Activated T-cell treated with anti-CD3 and anti-CD28 coated beads, Interleukin-2, amount 50 U/mL, for 1 hour (primary cell): ENCODE results near the gene CDR2L.
"Not testable (repeated sequence)": the region's sequence is repeated elsewhere in the genome, so short reads cannot be mapped to it uniquely, and the experiment has no call there.

Experiments used
- DNase-seq: peaks from one replicate; pipeline ENCODE4 v3.0.0-alpha.2; 2020

CDR2L gene

DNA sequence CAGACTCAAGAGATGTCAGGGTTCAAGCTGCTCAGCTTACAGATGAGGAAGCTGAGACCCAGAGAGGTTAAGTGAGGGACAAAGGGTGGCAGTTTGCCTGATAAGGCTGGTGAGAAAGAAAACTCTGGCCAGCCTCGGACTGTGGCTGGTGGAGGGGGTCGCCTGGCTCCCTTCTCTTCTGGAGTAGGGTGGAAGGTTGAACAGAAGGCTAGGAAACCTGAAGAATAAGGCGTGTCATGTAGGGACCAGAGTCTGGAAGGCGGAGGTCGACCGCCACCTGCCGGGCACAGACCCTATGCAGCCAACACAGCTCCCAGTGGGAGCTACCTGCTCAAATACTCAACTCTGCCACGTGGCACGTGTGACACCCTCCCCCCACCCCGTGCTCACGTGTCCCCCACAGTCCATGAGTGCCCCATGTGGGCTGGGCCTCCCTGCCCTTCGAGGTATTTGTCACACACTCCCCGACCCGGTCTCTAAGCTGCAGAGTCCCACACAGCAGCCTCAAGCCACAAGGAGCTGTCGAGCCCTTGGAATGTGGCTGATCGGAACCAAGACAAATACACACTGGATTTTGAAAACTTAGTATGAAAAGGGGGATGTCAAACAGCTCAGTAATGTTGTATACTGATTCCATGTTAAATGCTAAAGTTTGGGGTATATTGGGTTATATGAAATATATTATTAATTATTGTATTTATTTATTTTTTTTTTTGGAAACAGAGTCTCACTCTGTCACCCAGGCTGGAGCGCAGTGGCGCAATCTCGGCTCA, 26.7 kb upstream of the CDR2L start:
- DNase-seq = peak; percentile 52

DNA sequence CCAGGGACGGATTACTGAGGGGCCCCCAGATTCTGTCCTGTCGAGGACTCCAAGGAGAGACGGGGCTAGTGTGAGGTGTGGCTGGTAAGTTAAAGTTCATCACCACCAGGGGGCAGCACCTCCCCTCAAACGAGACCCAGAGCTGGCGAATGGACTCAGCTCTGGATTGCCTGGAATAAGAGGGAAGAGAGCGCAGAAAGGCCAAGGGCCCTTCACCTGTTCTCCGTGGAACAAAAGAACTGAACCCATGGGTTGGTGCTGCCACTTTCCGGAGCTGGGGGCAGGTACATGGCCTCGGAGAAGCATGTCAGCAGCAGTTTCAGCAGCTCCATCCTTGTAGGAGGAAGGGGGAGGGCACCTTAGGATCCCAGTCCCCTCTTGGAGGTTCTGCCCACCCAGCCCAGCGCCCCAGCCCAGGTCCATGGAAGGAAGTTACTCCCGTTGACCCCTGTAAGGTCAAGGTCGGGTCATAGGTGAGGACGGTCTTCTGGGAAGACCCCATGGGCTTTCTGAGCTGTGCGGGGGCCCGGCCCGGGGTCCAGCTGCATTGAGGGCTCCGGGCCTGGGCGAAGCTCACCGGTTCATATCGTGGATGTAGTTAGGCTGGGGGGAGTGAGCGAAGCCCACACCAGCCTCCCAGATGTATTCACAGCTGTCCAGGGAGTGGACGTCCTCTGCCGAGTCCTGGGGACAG, 25.6 kb upstream of the CDR2L start:
- DNase-seq = peak; percentile 83

DNA sequence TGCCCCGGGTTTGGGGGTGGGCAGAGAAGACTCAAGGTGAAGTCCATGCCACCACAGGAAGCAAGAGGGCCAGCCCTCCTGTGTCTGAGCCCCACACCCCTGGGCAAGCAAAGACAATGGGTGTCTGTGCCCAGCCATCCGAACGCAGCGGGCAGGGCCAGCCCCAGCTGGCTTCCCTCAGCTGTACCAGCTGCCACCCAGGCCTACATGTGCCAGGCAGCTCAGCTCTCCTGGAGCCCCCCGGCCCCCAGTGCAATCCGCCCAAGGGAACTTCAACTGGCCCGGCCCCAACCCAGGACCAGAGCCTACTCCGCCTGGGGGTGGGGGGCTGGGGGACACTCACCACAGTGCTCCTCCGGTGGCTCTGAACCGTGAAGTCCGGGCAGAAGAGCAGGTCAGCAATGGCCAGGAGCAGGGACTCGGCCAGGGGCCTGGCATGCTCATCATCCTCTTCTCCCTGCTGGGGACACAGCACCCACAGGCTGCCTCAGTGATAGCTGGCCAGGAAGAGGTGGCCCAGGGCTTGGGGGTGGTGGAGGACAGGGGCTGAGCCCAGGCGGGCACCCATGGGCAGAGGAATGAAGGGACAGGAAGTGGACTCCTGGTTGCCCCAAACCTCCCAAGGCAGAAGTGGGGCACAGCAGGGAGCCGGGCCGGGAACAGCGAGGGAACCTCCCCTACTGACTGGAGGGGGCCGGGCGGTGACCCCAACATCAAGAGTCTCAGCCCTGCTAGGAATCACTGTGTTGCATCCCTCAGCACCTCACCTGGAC, 24.6 kb upstream of the CDR2L start:
- DNase-seq = no peak

DNA sequence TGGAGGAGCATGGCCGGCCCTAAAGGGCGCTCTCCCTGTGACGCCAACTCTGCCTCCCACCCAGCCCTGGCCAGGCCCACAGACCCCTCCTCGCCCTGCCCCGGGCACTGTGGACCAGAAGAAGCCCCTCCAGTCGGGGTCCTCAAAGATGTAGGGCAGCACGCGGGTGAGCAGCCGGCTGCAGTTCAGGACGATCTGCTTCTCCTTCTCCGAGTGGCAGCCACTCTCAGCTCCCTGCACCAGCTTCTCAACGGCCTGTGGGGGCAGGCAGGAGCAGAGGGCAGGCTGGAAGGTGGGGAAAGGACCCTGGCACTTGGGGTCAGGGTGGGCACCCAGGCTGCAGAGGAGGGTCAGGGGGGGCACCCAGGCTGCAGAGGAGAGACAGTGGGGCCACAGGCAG, 23.8 kb upstream of the CDR2L start:
- DNase-seq = no peak

DNA sequence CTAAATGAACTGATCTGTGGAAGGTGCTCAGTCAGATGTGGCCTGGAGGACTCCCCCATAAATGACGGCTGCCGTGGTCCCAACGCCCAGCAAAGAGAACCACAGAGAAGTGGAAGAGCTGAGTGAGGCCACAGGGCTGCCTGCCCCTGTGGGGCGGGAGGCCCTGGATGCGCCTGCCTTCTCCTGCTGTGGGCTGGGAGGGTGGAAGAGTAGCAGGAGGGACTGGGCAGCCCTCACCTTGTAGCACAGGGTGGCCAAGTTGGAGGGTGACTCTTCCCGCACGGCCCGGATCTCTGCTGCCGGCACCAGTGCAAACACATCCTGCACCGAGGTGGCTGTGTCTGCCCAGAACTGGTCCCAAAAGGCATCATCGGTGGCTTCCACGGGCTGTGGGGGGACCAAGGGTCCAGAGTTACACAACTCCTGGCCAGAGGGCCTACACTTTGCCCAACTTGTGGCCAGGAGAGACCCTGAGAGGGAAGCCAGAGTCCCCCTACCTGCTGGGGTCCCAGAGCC, 23.1 kb upstream of the CDR2L start:
- no peak for DNase-seq

DNA sequence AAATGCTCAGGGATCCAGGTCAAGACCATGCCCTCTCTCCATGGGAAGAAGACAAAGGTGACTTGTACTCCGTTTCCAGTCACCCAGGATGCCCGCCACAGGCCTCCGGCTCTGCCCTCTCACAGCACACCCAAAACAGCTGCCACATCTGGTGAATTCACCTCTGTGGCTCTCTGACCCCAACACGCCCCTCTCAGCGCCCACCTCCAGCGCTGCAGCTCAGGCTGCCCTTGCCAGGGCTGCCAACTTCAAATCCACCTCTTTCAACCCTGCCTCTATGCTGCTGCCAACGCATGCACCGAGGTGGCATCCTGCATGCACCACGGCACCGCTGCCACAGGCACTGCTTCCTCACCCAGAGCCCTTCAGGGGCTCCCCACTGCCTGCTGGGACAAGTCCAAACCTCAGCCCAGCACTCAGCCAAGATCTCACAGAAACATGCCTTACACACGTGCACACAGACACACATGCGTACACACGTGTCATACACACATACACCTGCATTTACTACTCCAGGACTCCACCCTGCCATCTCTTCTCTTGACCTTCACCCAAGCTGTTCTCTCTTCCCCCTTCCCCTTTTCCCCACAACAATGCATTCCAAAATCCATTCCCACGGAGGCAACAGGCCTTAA, 22.3 kb upstream of the CDR2L start:
- no peak for DNase-seq

DNA sequence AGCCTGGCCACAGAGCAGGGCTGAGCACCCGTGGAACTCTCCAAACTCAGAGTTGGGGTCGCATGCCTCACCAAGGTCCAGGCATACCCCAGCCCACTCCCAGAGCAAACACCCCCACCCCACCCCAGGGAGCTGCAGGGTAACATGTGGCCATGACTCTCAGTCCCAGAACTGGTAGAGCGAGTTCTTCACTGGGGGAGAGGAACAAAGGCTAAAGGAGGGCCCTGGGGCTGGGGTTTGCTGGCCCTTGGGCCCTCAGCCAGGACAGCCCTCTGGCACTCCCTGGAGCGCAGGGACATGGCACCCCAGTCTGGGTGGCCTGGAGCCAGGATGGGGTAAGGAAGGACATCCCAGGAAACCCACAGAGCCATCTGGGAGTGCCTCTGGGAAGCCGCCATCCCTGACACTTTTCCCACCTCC, 19.1 kb upstream of the CDR2L start:
- no peak for DNase-seq

DNA sequence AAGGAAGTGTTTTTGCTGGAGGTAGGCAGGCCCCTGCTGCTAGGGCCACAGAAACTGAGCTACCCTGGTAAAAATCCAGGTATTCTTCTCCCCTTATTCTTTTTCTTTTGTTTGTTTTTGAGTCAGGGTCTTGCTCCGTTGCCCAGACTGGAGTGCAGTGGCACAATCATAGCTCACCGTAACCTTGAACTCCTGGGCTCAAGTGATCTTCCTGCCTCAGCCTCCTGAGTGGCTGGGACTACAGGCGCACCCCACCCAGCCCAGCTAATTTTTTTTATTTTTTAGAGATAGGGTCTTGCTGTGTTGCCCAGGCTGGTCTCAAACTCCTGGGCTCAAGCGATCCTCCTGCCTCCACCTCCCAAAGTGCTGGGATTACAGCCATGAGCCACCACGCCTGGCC, 17.9 kb upstream of the CDR2L start:
- DNase-seq = not testable (repeated sequence)

DNA sequence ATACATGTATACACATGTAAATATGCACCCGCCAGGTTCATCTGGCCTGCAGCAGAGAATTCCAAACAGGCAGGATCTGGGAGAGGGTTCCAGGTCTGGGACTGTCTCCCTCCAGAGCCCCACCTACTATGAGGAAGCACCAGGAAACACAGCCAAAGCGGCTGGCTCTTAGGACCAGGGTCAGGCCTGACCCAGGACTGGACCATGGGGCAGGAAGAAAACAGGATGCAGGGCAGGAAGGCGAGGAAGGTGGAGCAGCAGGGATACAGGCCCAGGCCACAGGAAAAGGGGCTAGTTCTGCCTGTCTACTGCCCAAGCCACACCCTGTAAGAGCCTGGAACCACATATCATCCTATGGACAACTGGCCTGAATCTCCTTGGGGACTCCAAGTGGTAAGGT, 17.0 kb upstream of the CDR2L start:
- DNase-seq = no peak

DNA sequence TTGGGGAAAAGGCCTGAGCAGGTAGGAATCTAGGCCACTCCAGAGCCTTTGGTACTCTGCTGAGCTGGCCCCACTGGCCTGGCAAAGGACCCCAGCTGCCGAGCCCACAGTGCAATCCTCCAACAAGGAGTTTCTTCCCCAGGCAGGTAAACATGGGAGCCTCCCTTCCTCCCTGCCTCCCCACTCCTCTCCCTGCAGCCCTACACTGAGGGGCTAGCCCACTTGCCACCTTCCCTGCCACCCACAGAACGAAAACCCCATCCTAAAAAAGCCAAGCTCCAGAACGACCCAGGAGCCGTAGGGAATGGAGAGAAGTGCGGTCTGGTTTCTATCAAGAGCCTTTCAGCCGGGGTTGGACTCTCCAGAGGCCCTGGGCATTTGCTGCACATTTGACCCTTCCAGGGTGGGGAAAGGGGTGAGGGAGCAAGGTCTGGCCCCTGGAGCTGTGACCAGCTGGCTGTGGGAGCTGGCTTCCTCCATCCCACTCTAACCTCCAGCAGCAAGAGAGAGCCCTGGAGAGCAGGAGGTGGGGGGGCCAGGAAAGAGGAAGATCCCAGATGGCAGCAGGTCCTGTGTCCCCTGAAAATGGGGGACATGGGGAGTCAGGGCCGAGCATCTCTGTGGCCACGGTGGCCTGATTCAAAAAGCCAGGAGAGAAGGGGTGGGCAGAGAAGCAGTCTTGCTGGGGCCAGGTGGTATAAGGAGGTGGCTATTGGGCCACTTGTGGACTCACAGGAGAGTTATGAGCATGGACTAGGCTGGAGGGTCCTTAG, 16.2 kb upstream of the CDR2L start:
- no peak for DNase-seq

DNA sequence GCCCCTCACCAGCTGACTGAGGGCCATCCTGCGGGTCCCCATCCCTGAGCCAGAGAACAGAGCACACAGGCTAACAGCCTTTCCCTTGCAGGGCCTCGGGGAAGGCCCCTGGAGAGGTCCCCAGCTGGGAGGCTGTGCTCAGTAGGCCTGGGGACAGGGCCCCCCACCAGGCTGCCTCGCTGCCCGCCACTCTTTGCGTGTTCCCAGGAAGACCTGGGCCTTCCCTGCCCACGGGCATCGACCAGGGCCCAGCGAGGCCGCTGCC, 15.7 kb upstream of the CDR2L start:
- no peak for DNase-seq

DNA sequence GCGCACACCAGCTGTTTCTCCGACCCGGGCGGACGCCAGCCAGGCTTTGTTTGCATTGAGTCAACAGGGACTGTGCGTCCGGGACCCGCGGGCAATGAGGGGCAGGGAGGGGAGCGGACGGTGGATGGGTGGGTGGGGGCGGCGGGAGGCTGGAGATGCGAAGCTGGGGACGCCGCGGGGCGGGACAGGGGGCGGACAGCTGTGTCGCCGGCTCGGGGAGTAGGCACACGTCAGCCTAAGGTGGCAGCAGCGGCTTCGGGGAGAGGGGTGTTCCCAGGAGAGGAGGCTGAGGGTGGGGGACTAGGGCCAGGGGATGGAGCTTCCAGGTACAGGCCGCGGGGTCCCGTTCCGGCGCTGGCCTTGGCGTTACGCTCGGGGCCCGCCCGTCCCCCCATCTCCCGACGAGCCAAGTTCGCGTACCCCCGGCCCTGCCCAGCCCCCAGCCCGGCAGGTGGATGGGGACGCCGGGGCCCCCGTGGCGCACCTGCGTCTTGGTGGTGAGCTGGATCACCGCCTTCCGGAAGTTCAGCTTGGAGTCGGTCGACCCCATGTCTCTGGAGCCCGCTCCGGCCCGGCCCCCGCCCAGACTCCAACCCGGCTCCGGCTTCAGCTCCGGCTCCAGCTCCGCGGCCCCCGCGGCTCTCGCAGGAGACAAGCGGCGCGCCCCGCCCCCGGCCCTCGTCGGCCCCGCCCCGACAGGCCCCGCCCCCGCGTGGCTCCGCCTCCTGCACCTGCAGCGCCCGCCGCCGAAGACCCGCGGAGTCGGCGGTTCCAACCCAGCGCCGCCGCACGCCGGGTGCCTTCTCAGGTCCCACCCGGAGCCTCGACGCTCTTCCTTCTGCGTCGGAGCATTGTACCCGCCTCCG, 15.1 kb upstream of the CDR2L start, which contains the start of gene HID1:
HID1 (minus strand) TSS at position 653 of the 866 bp plus-strand sequence; CDS start at position 550, 103 bp downstream.
- peak; percentile 91 for DNase-seq

DNA sequence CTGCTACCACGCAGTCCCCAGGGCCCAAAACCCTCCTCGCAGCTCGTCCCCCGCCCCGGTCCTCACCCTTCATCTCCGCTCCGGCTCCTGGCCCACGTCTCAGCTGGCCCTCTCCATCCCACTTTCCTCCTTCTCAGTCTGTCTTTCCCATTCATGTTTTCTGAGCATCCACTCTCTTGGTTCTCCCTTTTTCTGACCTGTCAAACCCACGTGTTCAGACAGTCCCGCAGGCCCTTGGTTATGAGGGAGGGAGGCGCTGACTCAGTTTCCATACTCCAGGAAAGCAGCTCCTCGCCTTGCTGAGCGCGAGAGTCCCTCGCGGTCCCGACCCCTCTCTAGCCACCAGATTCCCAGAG, 14.5 kb upstream of the CDR2L start:
- no peak for DNase-seq

DNA sequence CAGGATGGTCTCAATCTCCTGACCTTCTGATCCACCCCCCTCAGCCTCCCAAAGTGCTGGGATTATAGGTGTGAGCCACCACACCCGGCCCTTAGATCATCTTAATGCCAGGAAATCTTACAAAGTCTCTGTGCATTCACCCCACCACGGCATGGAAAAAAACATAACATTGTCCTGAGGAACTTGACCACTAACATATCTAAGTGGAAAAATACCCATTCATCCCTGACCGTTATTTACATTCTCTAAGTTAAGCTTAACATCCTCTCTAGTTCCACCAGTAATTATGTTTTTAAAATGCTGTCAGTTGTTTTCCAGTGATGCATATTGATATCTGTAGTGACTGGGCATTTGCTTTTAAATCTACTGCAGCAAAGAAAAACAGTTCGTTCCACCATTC, 11.5 kb upstream of the CDR2L start:
- DNase-seq = no peak

DNA sequence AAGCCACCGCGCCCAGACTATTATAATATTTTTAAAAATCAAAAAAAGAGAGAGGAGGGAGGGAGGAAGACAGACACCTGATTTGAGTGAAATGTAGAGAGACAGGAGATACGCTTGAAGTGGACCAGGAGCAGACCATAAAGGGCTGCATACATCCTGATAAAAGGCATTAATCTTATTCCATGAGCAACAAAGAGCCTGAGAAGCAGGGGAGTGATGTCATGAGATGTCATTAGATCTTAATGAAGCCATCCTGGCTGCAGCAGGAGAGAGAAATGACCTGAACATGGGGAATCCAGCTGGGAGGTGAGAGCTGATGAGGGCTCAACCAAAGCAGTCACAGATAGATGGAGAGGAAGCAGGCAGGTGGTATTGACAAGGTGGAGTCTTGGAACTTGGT, 9.6 kb upstream of the CDR2L start:
- no peak for DNase-seq

DNA sequence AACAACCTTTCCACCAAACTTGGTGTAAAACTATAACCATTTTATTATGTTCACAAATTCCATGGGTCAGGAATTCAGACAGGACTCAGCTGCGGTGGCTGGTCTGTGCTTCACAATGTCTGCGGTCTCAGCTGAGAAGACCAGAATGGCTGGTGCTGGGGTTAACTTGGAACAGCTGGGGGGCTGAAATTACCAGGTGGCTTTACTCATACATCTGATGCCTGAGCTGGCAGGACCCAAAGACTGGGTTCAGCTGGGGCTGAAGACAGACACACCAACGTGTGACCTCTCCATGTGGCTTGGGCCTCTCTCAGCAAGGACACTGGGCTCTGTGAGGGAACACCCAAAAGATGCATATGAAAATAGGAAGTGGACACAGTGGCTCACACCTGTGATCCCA, 9.2 kb upstream of the CDR2L start:
- DNase-seq = no peak

DNA sequence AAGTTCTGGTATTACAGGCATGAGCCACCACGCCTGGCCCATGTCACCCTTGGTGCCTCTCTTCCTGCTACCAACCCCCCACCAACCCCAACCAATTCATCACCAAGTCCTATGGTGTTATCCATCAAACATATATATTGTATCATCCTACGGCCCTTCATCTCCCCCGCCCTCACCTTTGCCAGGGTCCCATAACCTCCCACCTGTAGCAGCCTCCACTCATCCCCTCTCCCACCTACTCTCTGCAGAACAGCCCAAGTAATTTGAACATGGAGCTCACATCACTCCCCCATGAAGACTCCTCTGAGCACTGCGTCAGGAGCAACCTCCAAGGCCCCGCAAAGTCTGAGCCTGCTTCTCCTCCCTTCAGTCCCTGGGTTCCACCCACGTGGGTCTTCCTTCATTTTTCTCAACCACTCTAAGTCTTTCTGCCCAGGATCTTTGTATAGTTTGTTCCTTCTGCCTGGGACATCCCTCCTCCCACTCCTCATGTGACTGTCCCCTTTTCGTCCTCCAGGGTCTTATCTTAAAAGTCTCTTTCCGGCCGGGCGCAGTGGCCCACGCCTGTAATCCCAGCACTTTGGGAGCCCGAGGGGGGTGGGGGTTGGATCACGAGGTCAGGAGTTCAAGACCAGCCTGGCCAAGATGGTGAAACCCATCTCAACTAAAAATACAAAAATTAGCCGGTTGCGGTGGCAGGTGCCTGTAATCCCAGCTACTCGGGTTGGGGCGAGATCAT, 7.9 kb upstream of the CDR2L start:
- no peak for DNase-seq

DNA sequence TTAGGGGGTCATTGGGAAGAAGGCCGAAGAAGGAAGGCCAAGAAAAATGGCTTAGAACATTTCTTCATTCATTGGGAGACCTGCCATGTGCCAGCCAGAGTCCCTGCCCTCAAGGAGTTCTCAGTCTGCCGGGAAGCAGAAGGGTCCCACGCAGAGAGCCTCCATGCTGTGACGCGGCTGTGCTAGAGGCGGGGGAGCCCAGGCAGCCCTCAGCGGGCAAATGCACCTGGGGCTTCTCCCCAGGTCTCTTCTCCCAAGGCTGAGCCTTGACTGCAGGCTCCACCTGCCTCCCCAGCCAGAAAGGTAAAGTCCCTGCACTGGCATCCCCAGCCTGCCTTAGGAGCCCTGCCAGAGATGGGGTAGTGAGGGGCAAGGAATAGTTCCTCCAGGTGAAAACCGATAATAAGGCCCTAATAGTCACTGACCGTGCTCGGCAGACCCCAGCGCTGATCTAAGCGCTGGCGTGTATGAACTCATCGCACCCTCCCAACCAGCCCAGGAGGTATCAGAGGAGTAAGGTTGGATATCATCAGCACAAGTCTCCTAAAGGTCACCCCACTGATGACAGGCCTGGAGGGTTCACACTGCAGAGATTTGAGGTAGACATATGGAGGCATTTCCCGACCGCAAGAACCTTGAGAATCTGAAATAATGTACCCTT, 6.0 kb upstream of the CDR2L start:
- peak; percentile 28 for DNase-seq

DNA sequence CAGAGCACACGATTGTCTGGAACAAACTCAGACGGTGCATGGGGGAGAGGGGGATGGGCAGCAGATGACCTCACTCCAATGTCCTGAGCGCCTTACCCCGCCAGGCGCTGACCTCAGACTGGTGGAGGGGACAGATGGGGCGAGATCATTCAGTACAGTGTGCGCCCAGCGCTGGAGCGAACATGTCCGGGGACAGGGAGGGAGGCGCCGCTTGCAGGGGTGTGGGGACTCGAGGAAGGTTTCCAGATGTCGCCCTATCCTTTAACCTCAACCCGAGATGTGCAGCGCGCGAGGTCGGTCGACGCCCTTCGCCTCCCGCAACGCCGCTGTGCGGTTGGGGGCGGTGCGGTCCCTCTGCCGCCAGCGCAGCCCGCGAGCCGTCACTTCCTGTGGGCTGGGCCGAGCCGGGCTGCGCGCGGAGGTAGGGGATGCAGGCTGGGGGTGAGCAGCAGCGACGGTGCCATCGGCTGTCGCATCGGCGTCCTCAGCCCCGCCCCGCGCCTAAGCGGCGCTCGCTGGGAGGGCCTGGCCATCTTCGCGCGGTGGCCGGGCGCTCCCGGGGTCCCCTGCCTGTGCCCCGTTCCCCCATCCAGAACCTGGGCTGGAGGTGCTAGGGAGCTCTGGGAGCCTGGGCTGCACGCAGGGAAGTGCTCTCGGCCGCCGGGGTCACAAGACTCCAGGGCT, 5.3 kb upstream of the CDR2L start:
- DNase-seq = peak; percentile 79
